Measurements from ENCODE around the gene LMX1B. TPM values are rescaled to one million over a fixed set of nuclear protein-coding genes. Genes with fewer than 3 reads are reported as not detected.

LMX1B gene
- total RNA-seq (2022; extraction: Qiagen RNA extraction; ENCODE audit: low read depth) = 1.2 to 1.9 TPM (median 1.6 TPM) in 5 replicates

DNA sequence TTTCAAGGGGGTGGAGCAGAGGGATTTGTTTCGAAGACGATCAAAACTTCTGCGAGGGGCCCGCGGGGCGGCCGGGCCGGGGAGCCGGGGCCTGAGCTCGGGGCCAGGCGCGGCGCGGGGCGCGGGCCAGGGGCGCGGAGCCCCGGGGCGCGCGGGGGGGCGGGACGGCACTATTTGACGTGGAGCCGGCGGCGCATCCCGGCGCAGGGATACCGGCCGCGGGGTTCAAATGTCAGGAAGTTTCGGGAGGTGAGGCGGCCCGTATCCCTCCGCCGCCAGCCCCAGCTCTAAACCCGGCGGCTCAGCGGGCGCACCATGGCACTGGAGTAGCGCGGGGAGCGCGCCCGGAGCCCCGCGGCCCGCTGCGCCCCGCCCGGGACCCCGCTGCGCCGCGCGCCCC, at the start of gene LMX1B:
LMX1B (plus strand) TSS at position 278 of the 400 bp plus-strand sequence. CDS start 522 bp downstream, outside the sequence.

Other genes with a start within 250 kb of the LMX1B start
- gene ZBTB43, start 191.1 kb downstream of the LMX1B start, total RNA-seq (2022; extraction: Qiagen RNA extraction; ENCODE audit: low read depth) = 5.8 to 12.6 TPM (median 6.2 TPM) in 5 replicates
- 2.3 to 3.9 TPM (median 3.8 TPM) in 5 replicates for gene ZBTB34, start 246.7 kb downstream of the LMX1B start, total RNA-seq (2022; extraction: Qiagen RNA extraction; ENCODE audit: low read depth)